DND-41 (cell line): ENCODE data around the gene SPTSSA.

ENCODE experiments used
- ATAC-seq: fragments of 200-7000 bp; cut with Tn5 transposase; 3 replicates; pipeline ENCODE4 v1.9.1; 2021; ENCODE audit warnings: low read depth; ENCODE audit not compliant: insufficient read depth
- DNase-seq: peaks from one replicate; pipeline ENCODE4 v3.0.0-alpha.2; 2020
- H2AFZ ChIP-seq: 2 replicates; pipeline ENCODE4 v1.6.0; 2012; ENCODE audit warnings: low read depth, low read length
- H3K27ac ChIP-seq: 2 replicates; pipeline ENCODE4 v1.5.1; 2012; ENCODE audit warnings: low read length, inconsistent platforms
- H3K27me3 ChIP-seq: fragments of 200-600 bp; sonication (generic); 2 replicates; pipeline ENCODE4 v1.6.0; 2012; ENCODE audit warnings: low read length, mild to moderate bottlenecking, inconsistent platforms; ENCODE audit not compliant: insufficient read depth, poor library complexity
- H3K36me3 ChIP-seq: 2 replicates; pipeline ENCODE4 v1.5.1; 2012; ENCODE audit warnings: low read length, inconsistent platforms; ENCODE audit not compliant: insufficient read depth
- H3K4me1 ChIP-seq: 2 replicates; pipeline ENCODE4 v1.5.1; 2012; ENCODE audit warnings: mild to moderate bottlenecking, low read length; ENCODE audit not compliant: insufficient read depth
- H3K4me2 ChIP-seq: 2 replicates; pipeline ENCODE4 v1.6.0; 2012; ENCODE audit warnings: mild to moderate bottlenecking, moderate library complexity, low read length, inconsistent platforms; ENCODE audit not compliant: insufficient read depth
- H3K4me3 ChIP-seq, 2 experiments: fragments of 200-600 bp in 1 of 2; shearing (Covaris generic) in 1 of 2; 2 replicates each; pipeline ENCODE4 v1.5.1; 2012 to 2016; ENCODE audit warnings: inconsistent platforms in 2 of 2, low read length in 2 of 2, mild to moderate bottlenecking in 2 of 2, low read depth in 1 of 2, moderate library complexity in 1 of 2
- H3K79me2 ChIP-seq: 2 replicates; pipeline ENCODE4 v1.6.0; 2012; ENCODE audit warnings: low read length, inconsistent platforms; ENCODE audit not compliant: insufficient read depth
- H3K9ac ChIP-seq: 2 replicates; pipeline ENCODE4 v1.6.0; 2012; ENCODE audit warnings: low read depth, mild to moderate bottlenecking, inconsistent platforms, low read length, moderate library complexity
- H3K9me3 ChIP-seq: 2 replicates; pipeline ENCODE4 v1.5.1; 2012; ENCODE audit warnings: low read length, moderate library complexity, mild to moderate bottlenecking, inconsistent platforms; ENCODE audit not compliant: insufficient read depth, severe bottlenecking
- H4K20me1 ChIP-seq: 2 replicates; pipeline ENCODE4 v1.6.0; 2012; ENCODE audit warnings: low read length; ENCODE audit not compliant: insufficient read depth
- EZH2 ChIP-seq: IDR thresholded peaks from 3 replicates; pipeline ENCODE4 v1.6.1; 2012; ENCODE audit warnings: borderline replicate concordance, low read depth, mild to moderate bottlenecking, moderate library complexity, low read length, inconsistent platforms; ENCODE audit not compliant: severe bottlenecking
- TF ChIP-seq, protein P1 (sequence below): IDR thresholded peaks from 2 replicates; pipeline ENCODE4 v1.5.1; 2012; ENCODE audit warnings: borderline replicate concordance, low read length, moderate library complexity, mild to moderate bottlenecking; ENCODE audit not compliant: poor library complexity, severe bottlenecking; ENCODE audit errors: extremely low read depth

SPTSSA gene

GRCh38 chr14:34465069-34465859, 3.2 kb upstream of the SPTSSA start:
- TF ChIP-seq EZH2 = no peak
- TF ChIP-seq, protein P1, sequence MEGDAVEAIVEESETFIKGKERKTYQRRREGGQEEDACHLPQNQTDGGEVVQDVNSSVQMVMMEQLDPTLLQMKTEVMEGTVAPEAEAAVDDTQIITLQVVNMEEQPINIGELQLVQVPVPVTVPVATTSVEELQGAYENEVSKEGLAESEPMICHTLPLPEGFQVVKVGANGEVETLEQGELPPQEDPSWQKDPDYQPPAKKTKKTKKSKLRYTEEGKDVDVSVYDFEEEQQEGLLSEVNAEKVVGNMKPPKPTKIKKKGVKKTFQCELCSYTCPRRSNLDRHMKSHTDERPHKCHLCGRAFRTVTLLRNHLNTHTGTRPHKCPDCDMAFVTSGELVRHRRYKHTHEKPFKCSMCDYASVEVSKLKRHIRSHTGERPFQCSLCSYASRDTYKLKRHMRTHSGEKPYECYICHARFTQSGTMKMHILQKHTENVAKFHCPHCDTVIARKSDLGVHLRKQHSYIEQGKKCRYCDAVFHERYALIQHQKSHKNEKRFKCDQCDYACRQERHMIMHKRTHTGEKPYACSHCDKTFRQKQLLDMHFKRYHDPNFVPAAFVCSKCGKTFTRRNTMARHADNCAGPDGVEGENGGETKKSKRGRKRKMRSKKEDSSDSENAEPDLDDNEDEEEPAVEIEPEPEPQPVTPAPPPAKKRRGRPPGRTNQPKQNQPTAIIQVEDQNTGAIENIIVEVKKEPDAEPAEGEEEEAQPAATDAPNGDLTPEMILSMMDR = no peak
- no peak overlapping the region for H3K4me3 ChIP-seq
- peaks cover 14% of the 10 kb centered on the region for H3K79me2 ChIP-seq
- H3K4me2 ChIP-seq = peak overlapping the region; percentile 37
- DNase-seq = no peak
- H3K4me1 ChIP-seq = peaks cover 31% of the 10 kb centered on the region
- H4K20me1 ChIP-seq = peaks cover 6% of the 10 kb centered on the region; the same call in 1 of the 2 replicates
- peak overlapping the region; percentile 37 for H3K27ac ChIP-seq
- no peak overlapping the region for H3K9ac ChIP-seq
- H2AFZ ChIP-seq = peak overlapping the region; percentile 85
- no peaks in the 10 kb centered on the region for H3K36me3 ChIP-seq
- ATAC-seq = no peak
- no peaks in the 10 kb centered on the region for H3K27me3 ChIP-seq
- H3K9me3 ChIP-seq = no peaks in the 10 kb centered on the region

GRCh38 chr14:34463598-34463961, 1.5 kb upstream of the SPTSSA start:
- Histone ChIP-seq H3K9me3 (no peaks in the 10 kb centered on the region), H4K20me1 (peaks cover 6% of the 10 kb centered on the region; the same call in 1 of the 2 replicates), H3K27ac (no peak overlapping the region), H3K9ac (no peak overlapping the region), H3K36me3 (no peaks in the 10 kb centered on the region), H3K4me3 (no peak overlapping the region), H2AFZ (0 out of 2 replicates have a peak overlapping the region, but pooled peaks have one; percentile 51), H3K4me1 (peaks cover 39% of the 10 kb centered on the region), H3K4me2 (no peak overlapping the region), H3K79me2 (peaks cover 31% of the 10 kb centered on the region), H3K27me3 (no peaks in the 10 kb centered on the region)
- DNase-seq (no peak), ATAC-seq (no peak)
- no peak for TF ChIP-seq EZH2
- TF ChIP-seq, protein P1 = no peak

DNA sequence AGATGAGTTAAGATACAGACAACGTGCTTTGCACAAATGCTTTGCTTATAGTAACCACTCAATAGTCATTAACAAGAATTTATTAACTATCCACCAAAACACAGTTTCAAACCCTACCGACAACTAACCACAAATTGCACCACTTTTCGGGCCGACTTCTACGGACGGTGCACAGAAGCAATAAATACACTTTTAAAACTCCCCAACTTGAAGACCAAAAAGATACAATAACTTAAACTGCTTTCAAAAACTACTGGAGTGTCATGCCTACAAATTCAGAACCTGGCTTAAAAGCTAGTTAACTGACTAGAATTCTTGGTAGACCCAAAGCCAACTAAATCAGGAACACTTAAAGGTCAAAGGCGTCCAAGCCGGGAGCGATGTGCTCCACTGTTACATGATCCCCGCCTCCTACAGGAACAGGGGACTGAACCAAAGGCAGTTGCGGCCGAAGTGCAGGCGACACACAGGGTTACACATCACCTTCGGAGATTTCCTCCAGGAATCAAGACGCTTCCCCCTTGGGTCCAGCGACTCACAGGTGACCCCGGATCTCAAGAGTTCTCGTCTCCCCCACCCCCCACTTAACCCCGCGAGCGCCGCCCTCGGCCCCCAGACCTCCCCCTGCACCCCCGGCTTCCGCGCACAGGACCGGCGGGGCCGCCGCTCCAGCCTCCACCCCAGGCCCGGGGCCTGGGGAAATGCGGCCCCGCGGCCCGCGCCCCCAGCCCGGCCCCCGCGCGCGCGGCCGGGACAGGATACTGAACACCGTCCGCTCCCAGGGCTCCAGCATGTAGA, 507 bp downstream of the SPTSSA start:
- peaks cover 39% of the 10 kb centered on the region for H3K79me2 ChIP-seq
- ATAC-seq = peak; percentile 59
- peaks cover 39% of the 10 kb centered on the region for H3K4me1 ChIP-seq

More for the DNA sequence above, 507 bp downstream of the SPTSSA start:
- Histone ChIP-seq H3K4me3 (peak overlapping the region; percentile 50 to 90), H3K9ac (peak overlapping the region; percentile 77), H3K9me3 (no peaks in the 10 kb centered on the region), H3K4me2 (peak overlapping the region; percentile 83), H3K27me3 (no peaks in the 10 kb centered on the region), H4K20me1 (peaks cover 6% of the 10 kb centered on the region; the same call in 1 of the 2 replicates), H3K27ac (peak overlapping the region; percentile 68), H2AFZ (peak overlapping the region; percentile 78), H3K36me3 (peaks cover 6% of the 10 kb centered on the region; the same call in 1 of the 2 replicates)
- TF ChIP-seq, protein P1 = no peak
- TF ChIP-seq EZH2 = peak; percentile 42
- peak; percentile 43 for DNase-seq
